Loucy (cell line): ENCODE results near the gene TNFRSF8.

Source experiments
- CTCF ChIP-seq: fragments of 200-600 bp; sonication (generic); conservative IDR thresholded peaks from 2 replicates; pipeline ENCODE4 v1.5.1; 2014; ENCODE audit warnings: mild to moderate bottlenecking, antibody characterized with exemption, low read length
- EZH2phosphoT487 ChIP-seq: fragments of 200-600 bp; IDR thresholded peaks from 2 replicates; pipeline ENCODE4 v1.6.1; 2018; ENCODE audit warnings: antibody characterized with exemption, mild to moderate bottlenecking, moderate library complexity, borderline replicate concordance

DNA sequence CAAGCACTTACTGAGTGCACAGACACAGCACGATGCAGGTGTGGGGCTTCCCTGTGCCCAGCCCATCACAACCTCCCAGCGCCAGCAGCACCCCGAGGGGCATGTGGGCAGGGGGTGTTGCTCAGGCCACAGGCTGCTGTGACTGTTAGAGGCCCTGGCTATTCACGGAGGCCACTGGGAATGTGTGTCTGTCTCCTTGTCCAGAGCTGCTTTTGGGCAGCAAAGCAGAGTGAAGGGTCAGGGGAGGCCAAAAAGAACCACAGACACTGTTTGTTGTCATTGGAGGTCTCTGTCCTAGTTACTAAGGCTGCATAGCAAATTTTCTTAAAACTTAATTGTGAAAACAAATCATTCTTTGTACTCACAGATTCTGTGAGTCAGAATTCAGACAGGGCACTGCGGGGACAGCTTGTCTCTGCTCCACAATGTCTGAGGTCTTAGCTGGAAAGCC, 49.6 kb downstream of the TNFRSF8 start:
- TF ChIP-seq CTCF: no peak
- no peak for TF ChIP-seq EZH2phosphoT487
